ENCODE measurements around the gene PLCB1.

GRCh38 chr20:8456765-8457164 is 324.7 kb downstream of the PLCB1 start:
- no peak for TF ChIP-seq EZH2 (IDR thresholded peaks at IDR 0.05; ENCODE audit: insufficient read depth, low read length)
- TF ChIP-seq CTCF (IDR thresholded peaks at IDR 0.05; ENCODE audit: insufficient read depth, low read depth, low read length): no peak

Measured in astrocyte (in vitro differentiated cells and primary cell).